GM12875 (cell line): ENCODE results near the gene PTPRM.

Experiments
- H3K4me3 ChIP-seq: one replicate; pipeline ENCODE4 v1.5.1; 2011; ENCODE audit warnings: low read depth, low read length, control low read depth
- TF ChIP-seq, protein P1 (sequence below): IDR thresholded peaks from 2 replicates; pipeline ENCODE4 v1.5.1; 2011; ENCODE audit warnings: low read depth, mild to moderate bottlenecking, control low read depth, inconsistent platforms, low read length, moderate library complexity, borderline replicate concordance; ENCODE audit not compliant: insufficient read depth

Gene PTPRM

DNA sequence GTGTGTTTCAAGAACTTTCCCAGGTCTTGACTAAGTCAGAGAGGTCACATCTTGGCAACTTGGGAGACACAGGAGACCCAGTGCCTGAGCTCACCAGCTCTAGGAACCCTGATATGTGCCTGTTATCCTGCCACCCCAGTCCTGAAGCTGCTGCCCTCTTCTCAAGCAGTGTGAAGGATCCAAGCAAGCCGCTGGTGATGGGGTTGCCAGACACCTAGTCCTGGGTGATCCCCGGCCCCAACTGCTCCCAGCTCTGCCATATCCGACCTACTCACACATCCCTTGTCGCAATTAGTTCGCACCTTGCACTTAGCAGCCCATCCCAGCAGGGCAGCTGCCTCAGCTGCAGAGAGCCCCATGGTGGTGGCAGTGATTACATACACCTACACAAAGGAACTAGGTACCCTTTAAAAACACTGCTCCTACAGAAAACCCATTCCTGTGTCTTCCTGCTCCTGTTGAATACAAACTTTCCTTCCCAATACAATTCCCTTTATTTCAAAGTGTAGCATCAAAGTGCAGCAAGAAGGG, 794.9 kb downstream of the PTPRM start:
- TF ChIP-seq, protein P1, sequence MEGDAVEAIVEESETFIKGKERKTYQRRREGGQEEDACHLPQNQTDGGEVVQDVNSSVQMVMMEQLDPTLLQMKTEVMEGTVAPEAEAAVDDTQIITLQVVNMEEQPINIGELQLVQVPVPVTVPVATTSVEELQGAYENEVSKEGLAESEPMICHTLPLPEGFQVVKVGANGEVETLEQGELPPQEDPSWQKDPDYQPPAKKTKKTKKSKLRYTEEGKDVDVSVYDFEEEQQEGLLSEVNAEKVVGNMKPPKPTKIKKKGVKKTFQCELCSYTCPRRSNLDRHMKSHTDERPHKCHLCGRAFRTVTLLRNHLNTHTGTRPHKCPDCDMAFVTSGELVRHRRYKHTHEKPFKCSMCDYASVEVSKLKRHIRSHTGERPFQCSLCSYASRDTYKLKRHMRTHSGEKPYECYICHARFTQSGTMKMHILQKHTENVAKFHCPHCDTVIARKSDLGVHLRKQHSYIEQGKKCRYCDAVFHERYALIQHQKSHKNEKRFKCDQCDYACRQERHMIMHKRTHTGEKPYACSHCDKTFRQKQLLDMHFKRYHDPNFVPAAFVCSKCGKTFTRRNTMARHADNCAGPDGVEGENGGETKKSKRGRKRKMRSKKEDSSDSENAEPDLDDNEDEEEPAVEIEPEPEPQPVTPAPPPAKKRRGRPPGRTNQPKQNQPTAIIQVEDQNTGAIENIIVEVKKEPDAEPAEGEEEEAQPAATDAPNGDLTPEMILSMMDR, result no peak
- no peak overlapping the region for H3K4me3 ChIP-seq

DNA sequence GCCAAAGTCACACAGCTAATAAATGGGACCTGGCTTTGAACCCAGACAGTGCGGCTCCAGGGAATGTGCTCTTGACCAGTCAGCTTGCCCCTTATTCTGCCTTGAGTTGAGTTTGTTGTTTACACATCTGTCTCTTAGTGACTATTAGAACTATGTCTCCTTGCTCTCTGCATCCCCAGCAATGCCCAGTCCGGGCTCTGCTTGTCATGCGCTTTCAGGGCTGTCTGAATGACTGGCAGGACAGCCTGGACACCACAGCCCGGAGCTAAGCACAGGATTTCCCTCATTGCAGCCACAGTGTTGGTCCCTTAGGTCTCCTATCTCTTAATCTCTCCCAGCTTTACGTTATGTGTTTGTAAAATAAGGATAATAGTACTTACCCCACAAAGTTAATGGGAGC, 795.7 kb downstream of the PTPRM start:
- no peak overlapping the region for H3K4me3 ChIP-seq
- TF ChIP-seq, protein P1, result no peak

DNA sequence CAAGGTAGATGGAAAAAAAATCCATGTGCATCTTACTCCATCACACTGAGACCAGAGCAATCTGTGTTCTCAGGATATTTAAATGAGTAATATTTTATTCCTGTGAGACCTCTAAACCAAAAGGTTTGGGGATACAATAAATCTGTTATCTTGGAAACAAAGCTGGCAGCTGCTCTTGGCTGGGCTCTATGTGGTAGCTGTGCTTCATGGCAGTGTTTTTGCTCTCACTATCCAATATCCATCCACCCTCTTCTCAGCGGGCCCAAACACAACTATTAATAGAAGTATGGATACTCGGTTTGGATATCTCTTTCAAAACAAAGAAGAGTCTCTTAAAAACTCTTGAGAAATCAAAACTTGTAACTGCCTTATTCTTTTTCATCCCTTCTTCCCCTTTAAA, 797.3 kb downstream of the PTPRM start:
- TF ChIP-seq, protein P1, result no peak
- H3K4me3 ChIP-seq, result no peak overlapping the region

DNA sequence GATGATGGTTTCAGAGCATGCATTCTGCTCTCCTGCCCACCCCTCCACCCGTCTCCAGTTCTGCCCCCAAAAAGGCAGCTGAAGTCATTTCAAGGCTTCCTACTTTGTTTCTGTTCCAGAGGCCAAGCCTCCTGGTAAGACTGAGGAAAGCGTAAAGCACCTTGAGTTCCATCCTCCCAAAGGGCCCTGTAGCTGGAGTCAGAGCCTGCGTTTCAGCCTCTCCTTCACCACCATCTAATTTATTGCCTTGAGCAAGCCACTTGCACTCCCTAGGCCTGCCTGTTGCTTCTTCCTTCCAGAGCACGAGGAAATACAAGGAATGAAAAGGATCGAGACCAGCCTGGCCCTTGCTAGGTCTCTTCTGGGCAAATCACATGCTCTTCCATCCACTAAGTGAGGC, 797.9 kb downstream of the PTPRM start:
- no peak overlapping the region for H3K4me3 ChIP-seq
- TF ChIP-seq, protein P1, result no peak

DNA sequence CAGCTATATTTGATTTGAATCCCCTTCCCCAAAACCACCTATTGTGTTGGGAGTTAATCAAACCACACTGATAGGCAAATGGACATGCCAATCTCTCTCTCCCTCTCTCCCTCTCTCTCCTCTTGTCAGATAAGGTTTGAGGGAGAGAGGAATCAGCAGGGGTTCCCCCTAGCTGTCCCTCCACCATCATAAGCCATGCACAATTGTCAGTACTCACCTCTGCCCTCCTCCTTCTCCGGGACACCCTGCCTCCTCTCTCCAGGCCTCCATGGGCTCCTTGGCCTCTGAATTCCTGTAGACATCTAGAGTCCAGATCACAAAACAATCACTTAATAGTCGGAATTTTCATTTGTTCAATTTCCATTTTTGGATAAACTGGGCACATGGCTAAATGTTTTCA, 798.4 kb downstream of the PTPRM start:
- H3K4me3 ChIP-seq, result no peak overlapping the region
- TF ChIP-seq, protein P1, result no peak

DNA sequence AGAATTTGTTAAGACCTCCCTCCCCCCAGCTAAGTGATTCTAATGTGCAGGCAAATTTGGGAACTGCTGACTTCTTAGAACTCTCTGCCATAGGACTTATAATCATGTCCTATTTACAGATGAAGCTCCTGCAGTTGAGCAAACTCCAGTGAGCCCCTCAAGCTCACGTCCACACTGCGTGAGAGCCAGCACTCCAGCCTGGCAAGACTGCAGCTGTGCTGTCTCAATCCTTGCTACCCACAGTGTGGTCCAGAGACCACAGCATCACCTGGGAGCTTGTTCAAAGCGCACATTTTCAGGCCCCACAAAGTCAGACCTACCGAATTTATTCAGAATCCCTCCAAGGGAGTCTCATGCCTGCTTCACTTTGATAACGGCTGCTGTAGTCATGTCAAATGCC, 799.0 kb downstream of the PTPRM start:
- H3K4me3 ChIP-seq, result no peak overlapping the region
- TF ChIP-seq, protein P1, result no peak

DNA sequence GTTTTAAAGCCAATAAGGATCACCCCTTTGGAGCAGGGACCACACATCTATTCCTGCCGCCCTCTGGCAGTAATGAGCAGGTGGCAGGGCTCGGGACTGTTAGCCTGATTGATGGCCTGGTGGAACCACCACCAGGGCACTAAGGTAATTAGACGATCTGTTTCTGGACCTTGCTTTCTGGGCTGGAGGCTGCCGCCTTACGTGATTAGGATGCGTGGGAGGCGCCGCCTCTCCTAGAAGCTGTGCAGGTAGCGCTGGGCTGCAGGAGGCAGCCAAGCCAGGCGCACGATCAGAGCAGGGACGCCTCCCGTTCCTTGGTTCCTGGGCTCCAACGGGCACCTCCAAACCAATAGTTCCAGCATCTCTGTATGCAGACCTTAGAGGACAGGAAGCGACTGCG, 799.5 kb downstream of the PTPRM start:
- no peak overlapping the region for H3K4me3 ChIP-seq
- TF ChIP-seq, protein P1, result no peak
